ENCODE data around the gene LRP5.

The LRP5 gene

DNA sequence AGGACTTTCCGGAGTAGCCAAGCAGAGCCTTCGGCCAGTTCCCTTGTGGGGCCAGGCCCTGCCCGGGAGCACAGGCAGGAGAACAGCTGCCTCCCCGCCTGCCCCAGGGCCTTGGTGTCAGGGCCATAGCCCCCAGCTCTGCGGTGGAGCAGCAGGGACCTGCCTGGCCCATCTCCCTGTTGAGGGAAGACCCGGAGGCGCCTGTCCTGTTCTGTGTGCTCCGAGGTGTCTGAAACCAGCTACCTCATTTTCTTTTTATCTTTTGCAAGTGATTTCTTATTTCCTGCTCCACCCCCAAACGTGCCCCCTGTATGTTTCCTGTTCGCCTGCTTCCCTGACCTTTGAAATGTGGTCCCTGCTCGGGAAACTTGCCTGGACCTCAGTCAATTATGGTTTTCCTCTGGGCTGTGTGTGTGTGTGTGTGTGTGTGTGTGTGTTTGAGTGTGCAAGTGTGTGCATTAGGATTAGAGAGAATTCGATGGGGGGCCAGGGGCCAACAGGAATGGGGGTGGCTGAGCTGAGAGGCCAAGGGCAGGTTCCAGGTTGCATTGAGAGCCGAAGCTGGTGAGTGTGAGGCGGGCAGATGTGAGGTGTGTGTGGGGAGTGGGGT is 19.1 kb downstream of the LRP5 start:
- Histone ChIP-seq H3K4me3 (IDR thresholded peaks at IDR 0.05; ENCODE audit: insufficient read depth, low read depth, low read length) (no peak overlapping the region), H3K4me1 (ENCODE audit: low read depth, poor library complexity, severe bottlenecking) (no peaks in the 10 kb centered on the region), H3K4me2 (no peak overlapping the region), H3K36me3 (ENCODE audit: insufficient read depth) (no peaks in the 10 kb centered on the region), H4K20me1 (ENCODE audit: insufficient read depth) (no peaks in the 10 kb centered on the region), H3K27me3 (ENCODE audit: insufficient read depth, low read depth) (no peaks in the 10 kb centered on the region), H3K9ac (no peak overlapping the region), H2AFZ (ENCODE audit: low read depth) (no peak overlapping the region), H3K79me2 (ENCODE audit: insufficient read depth, low read depth) (no peaks in the 10 kb centered on the region), H3K27ac (no peak overlapping the region)
- TF ChIP-seq, protein P1, sequence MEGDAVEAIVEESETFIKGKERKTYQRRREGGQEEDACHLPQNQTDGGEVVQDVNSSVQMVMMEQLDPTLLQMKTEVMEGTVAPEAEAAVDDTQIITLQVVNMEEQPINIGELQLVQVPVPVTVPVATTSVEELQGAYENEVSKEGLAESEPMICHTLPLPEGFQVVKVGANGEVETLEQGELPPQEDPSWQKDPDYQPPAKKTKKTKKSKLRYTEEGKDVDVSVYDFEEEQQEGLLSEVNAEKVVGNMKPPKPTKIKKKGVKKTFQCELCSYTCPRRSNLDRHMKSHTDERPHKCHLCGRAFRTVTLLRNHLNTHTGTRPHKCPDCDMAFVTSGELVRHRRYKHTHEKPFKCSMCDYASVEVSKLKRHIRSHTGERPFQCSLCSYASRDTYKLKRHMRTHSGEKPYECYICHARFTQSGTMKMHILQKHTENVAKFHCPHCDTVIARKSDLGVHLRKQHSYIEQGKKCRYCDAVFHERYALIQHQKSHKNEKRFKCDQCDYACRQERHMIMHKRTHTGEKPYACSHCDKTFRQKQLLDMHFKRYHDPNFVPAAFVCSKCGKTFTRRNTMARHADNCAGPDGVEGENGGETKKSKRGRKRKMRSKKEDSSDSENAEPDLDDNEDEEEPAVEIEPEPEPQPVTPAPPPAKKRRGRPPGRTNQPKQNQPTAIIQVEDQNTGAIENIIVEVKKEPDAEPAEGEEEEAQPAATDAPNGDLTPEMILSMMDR (conservative IDR thresholded peaks at IDR 0.05; ENCODE audit: low read depth, low read length), result no peak

DNA sequence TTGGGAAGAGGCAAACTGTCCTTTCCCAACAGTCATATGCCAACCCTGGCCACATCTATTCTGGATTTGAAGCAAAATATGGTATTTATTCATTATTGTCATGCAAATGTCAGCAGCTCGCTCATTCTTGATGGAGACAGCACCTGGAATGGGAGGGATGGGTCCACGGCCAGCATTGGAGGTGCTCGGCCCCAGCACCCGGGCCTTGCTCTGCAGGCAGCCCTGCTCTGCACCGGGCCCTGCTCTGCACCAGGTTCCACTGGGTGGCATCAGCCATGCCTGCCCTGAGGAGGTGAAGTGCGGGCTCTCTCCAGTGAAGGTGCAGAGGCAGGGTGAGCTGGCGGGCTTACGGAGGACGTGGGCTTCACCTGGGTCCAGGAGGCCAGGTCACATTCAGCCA is 19.8 kb downstream of the LRP5 start:
- H3K27me3 ChIP-seq (ENCODE audit: insufficient read depth, low read depth), result no peaks in the 10 kb centered on the region
- TF ChIP-seq, protein P1 (conservative IDR thresholded peaks at IDR 0.05; ENCODE audit: low read depth, low read length), result no peak
- H3K4me3 ChIP-seq (IDR thresholded peaks at IDR 0.05; ENCODE audit: insufficient read depth, low read depth, low read length), result no peak overlapping the region
- H3K36me3 ChIP-seq (ENCODE audit: insufficient read depth), result no peaks in the 10 kb centered on the region
- no peaks in the 10 kb centered on the region for H3K4me1 ChIP-seq (ENCODE audit: low read depth, poor library complexity, severe bottlenecking)
- no peak overlapping the region for H3K27ac ChIP-seq
- H3K4me2 ChIP-seq, result no peak overlapping the region
- H2AFZ ChIP-seq (ENCODE audit: low read depth), result no peak overlapping the region
- H4K20me1 ChIP-seq (ENCODE audit: insufficient read depth), result no peaks in the 10 kb centered on the region
- H3K9ac ChIP-seq, result no peak overlapping the region
- H3K79me2 ChIP-seq (ENCODE audit: insufficient read depth, low read depth), result no peaks in the 10 kb centered on the region

DNA sequence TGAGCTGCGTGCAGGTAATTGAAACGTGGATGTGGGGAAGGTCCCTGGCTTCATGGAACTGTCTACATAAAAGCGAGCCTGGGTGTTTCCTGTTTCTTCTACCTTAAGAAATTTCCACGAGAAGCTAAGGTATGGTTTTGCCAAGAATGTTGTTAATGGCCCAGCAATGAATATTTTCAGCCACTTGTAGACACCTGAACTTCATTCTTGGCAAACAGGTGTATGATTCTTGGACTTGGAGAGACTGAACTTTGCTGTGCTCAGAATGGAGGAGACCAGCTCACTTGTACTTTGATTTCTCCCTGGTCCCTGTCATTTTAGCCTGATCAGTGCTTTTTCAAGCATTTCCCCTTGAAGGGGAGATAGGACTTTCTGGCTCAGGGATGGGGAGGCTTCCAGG is 20.8 kb downstream of the LRP5 start:
- no peak overlapping the region for H2AFZ ChIP-seq (ENCODE audit: low read depth)
- no peaks in the 10 kb centered on the region for H4K20me1 ChIP-seq (ENCODE audit: insufficient read depth)
- H3K27me3 ChIP-seq (ENCODE audit: insufficient read depth, low read depth), result no peaks in the 10 kb centered on the region
- no peaks in the 10 kb centered on the region for H3K79me2 ChIP-seq (ENCODE audit: insufficient read depth, low read depth)
- H3K4me2 ChIP-seq, result no peak overlapping the region
- no peaks in the 10 kb centered on the region for H3K4me1 ChIP-seq (ENCODE audit: low read depth, poor library complexity, severe bottlenecking)
- no peak overlapping the region for H3K4me3 ChIP-seq (IDR thresholded peaks at IDR 0.05; ENCODE audit: insufficient read depth, low read depth, low read length)
- no peak overlapping the region for H3K27ac ChIP-seq
- no peaks in the 10 kb centered on the region for H3K36me3 ChIP-seq (ENCODE audit: insufficient read depth)
- H3K9ac ChIP-seq, result no peak overlapping the region
- TF ChIP-seq, protein P1 (conservative IDR thresholded peaks at IDR 0.05; ENCODE audit: low read depth, low read length), result no peak

DNA sequence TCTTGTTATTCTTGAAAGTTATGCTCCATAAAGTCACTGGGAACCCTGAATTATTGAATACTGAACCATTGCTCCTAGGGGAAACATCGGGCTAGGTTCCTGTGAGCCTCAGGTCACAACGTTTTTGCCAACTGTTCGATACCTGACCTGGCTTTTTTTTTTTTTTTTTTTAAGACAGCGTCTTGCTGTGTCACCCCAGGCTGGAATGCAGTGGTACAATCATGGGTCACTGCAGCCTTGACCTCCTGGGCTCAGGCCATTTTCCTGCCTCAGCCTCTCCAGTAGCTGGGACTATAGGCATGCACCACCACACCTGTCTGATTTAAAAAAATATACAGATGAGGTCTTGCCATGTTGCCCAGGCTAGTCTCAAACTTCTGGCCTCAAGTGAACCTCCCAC is 22.5 kb downstream of the LRP5 start:
- no peaks in the 10 kb centered on the region for H3K36me3 ChIP-seq (ENCODE audit: insufficient read depth)
- H4K20me1 ChIP-seq (ENCODE audit: insufficient read depth), result no peaks in the 10 kb centered on the region
- no peaks in the 10 kb centered on the region for H3K4me1 ChIP-seq (ENCODE audit: low read depth, poor library complexity, severe bottlenecking)
- no peak overlapping the region for H3K4me2 ChIP-seq
- H2AFZ ChIP-seq (ENCODE audit: low read depth), result no peak overlapping the region
- H3K27me3 ChIP-seq (ENCODE audit: insufficient read depth, low read depth), result no peaks in the 10 kb centered on the region
- no peak overlapping the region for H3K9ac ChIP-seq
- H3K79me2 ChIP-seq (ENCODE audit: insufficient read depth, low read depth), result no peaks in the 10 kb centered on the region
- no peak overlapping the region for H3K4me3 ChIP-seq (IDR thresholded peaks at IDR 0.05; ENCODE audit: insufficient read depth, low read depth, low read length)
- TF ChIP-seq, protein P1 (conservative IDR thresholded peaks at IDR 0.05; ENCODE audit: low read depth, low read length), result no peak
- H3K27ac ChIP-seq, result no peak overlapping the region

All from KMS-11 (cell line).